ENCODE results near the gene PCDH9.
A peak's percentile ranks its signal among the peaks of the same experiment; 100 is the strongest.
"Not testable (repeated sequence)": the region's sequence is repeated elsewhere in the genome, so short reads cannot be mapped to it uniquely, and the experiment has no call there.

Gene PCDH9

GRCh38 chr13:66659701-66660467 lies 570.3 kb downstream of the PCDH9 start:
- no peak for DNase-seq (ENCODE audit: low spot score)

- DNase-seq (ENCODE audit: low spot score) = no peak
These were observed 570.9 kb downstream of the PCDH9 start for GRCh38 chr13:66659286-66659685.

GRCh38 chr13:66657165-66657881 lies 572.8 kb downstream of the PCDH9 start:
- peak; percentile 75 for DNase-seq (ENCODE audit: low spot score)

DNA sequence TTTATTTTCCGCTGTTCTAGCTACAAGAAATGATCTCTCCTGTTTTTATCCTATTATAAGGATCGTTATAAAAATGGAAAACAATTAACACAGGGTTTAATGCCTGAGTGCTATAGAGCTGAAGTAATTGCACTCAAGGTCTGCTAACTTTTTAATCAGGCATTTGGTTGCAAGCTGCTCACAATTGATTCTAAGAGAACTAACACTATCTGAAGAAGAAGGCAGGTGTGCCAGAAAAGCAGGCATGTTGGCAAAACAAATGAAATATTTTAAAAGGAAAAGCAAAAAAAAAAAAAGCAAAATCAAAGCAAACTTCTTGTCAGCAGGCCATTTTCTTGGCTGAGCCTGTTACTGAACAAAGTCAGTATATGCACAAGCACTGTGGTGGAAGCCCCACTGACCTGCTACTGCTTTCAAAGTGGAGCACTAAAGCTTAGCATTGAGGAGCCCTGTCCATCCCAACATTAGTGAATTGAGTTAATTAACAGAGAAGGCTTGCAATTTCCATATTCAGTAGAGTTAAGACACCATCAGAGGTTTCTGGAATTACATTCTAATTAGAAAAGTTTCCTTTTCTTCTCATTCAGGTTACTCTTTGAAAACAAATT lies 574.2 kb downstream of the PCDH9 start:
- no peak for DNase-seq (ENCODE audit: low spot score)

GRCh38 chr13:66644855-66645460 lies 585.2 kb downstream of the PCDH9 start:
- no peak for DNase-seq (ENCODE audit: low spot score)

- DNase-seq (ENCODE audit: low spot score) = no peak
These were observed 589.9 kb downstream of the PCDH9 start for GRCh38 chr13:66640231-66640630.

GRCh38 chr13:66639044-66639443 lies 591.1 kb downstream of the PCDH9 start:
- DNase-seq (ENCODE audit: low spot score) = no peak

- DNase-seq (ENCODE audit: low spot score) = no peak
These were observed 594.6 kb downstream of the PCDH9 start for GRCh38 chr13:66635526-66635925.

DNA sequence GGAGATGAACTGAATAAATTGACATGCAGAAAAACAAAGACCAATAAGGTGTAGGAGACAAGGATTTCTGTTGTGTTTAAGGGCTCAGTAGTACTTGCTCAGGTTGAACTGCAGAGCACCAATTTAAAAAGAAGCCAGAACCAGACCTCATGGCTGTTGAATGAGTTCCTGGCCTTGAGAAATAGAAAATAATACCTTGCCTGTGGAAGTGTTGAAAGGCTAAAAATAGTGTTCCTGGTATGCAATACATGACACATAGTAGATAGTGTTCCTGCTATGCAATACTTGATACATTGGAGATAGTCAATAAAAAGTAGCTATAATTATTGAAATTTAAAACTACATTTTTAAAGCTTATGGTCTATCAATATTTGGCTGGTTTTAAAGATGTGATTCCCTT lies 595.8 kb downstream of the PCDH9 start:
- DNase-seq (ENCODE audit: low spot score) = no peak

- no peak for DNase-seq (ENCODE audit: low spot score)
These were observed 602.6 kb downstream of the PCDH9 start for GRCh38 chr13:66627512-66627911.

- no peak for DNase-seq (ENCODE audit: low spot score)
These were observed 605.8 kb downstream of the PCDH9 start for GRCh38 chr13:66624302-66624701.

DNA sequence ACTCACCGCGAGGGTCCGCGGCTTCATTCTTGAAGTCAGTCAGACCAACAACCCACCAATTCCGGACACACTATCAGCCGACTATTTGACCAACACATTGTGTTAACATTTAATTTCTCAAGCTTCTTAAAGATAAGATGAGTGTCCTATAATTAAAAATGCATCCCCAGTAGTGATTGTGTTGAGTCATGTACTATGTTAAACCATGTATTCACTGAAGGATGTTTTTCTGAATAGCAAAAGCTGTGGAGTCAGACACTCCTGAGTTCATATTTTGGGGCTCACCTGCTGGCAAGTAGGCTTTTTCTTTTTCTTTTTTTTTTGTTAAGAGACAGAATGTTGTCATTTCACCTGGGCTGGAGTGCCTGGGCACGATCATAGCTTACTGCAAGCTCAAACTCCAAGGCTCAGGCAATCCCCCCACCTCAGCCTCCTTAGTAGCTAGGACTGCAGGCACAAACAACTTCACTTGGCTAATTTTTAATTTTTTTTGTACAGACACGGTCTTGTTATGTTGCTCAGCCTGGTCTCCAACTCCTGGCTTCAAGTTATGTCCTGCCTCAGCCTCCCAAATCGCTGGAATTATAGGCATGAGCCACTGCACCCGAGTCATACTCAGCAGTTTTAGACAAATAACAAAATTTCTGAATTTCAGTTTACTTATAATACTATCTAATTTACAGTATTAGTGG lies 606.9 kb downstream of the PCDH9 start:
- DNase-seq (ENCODE audit: low spot score) = no peak

- DNase-seq (ENCODE audit: low spot score) = not testable (repeated sequence)
These were observed 608.2 kb downstream of the PCDH9 start for GRCh38 chr13:66621906-66622447.

- no peak for DNase-seq (ENCODE audit: low spot score)
These were observed 611.4 kb downstream of the PCDH9 start for GRCh38 chr13:66618702-66619101.

GRCh38 chr13:66617786-66618185 lies 612.4 kb downstream of the PCDH9 start:
- DNase-seq (ENCODE audit: low spot score) = no peak

GRCh38 chr13:66612983-66613382 lies 617.2 kb downstream of the PCDH9 start:
- no peak for DNase-seq (ENCODE audit: low spot score)

DNA sequence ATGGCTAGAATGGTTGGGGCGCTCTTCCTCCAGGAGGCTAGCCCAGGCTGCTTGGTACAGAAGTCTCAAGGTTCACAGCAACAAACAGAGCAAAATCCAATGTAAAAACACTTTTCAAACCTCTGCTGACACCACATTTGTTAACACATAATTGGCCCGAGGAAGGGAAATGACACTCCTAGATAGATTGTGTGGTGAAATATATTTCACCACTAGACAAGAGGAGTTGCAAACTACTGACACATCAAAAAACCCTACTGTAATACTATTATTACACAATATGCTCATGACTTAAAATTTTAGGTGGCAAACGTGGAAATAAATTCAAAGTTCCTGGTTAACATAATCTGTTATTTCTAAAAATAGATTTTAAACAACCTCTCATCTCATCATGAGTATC lies 643.6 kb downstream of the PCDH9 start:
- no peak for DNase-seq (ENCODE audit: low spot score)

DNA sequence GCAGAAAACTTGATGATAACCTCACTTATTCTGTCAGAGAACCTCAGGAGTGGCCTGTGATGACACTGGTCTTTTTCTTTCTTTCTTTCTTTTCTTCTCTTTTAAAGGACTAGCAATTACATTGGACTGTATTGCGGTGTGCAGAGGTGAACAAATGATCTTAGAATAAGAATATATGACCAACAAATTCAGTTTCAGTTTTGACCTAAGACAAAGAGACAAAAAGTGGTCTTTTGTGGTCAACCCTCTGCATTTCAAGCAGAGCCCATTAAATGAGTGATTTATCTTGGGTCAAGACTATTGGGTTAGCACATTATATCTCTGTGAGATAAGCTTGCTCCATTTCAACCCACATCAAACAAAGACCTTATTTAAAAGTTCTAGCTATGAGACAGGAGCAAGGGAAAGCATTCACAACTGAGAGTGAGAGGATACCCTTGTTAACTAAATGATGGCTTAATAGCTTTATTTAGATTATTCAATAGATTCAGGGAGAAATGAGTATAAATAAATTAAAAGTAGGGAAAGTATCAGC lies 644.4 kb downstream of the PCDH9 start:
- no peak for DNase-seq (ENCODE audit: low spot score)

DNA sequence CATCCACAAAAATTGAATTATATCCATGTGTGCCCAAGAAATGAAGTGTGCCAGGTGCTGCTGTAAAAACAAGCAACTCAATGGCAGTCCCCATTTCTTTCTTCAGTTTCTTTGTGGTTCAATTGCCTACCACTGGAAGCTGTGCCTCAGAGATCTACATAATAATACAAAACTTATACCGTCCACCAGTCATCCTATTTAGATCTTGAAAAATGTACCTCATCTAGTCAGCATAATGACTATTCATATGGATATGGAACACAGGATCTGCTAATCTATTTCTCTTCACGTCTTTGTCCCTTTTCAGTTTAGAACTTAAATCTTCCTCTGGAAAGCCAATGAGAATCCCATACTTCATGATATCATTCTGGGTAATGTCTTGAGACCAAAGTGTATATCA lies 648.5 kb downstream of the PCDH9 start:
- no peak for DNase-seq (ENCODE audit: low spot score)

DNA sequence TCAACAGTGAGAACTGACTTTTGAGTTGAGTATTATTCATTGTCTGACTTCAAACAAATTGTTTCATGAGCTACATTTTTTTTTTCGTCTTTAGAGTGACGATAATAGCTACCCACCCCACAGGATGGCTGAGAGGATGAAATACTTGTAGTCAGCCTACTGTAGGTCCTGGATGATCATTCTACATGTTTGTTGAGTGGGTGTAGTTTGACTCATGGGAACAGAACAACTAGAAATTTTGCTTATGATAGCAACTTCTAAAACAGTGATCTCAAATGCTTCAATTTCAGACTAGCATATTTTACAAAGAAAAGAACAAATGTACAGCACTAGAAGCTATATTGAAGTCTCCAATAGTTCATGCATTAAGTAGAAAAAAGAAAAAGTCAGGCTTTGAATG lies 651.8 kb downstream of the PCDH9 start:
- peak; percentile 28 for DNase-seq (ENCODE audit: low spot score)

GRCh38 chr13:66577358-66577757 lies 652.8 kb downstream of the PCDH9 start:
- DNase-seq (ENCODE audit: low spot score) = no peak

DNA sequence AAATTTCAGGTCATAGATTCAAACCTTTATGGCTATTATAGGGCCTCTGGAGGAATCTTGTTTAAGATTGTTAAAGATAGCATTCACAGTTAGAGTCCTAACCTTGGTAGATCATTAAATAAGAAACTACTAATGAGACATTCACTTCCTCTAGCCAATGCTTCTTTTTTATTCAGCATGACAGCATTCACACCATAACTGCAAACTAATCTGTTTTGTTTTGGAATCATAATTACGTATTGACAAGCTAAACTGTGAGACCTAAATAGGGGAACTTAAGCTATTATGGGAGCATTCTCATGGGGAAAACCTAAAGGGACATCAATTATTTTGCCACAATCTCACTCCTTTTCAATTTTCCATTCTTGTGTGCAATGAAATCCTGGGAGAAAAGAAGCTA lies 653.8 kb downstream of the PCDH9 start:
- no peak for DNase-seq (ENCODE audit: low spot score)

Data from Ammon's horn (tissue), 1 donor.